Raji (cell line): ENCODE measurements around the gene HTR3C.

Experiments used
- POLR2A ChIP-seq: IDR thresholded peaks from 2 replicates; pipeline ENCODE4 v1.6.1; 2011; ENCODE audit warnings: low read depth, low read length, control low read depth; ENCODE audit not compliant: insufficient read depth

Gene HTR3C

GRCh38 chr3:184078851-184079250 is 26.0 kb downstream of the HTR3C start:
- TF ChIP-seq POLR2A, result no peak

GRCh38 chr3:184081116-184081830 is 28.4 kb downstream of the HTR3C start:
- no peak for TF ChIP-seq POLR2A

- no peak for TF ChIP-seq POLR2A
These were observed 29.2 kb downstream of the HTR3C start for GRCh38 chr3:184082034-184082433.

GRCh38 chr3:184082465-184082864 is 29.6 kb downstream of the HTR3C start:
- TF ChIP-seq POLR2A, result no peak

GRCh38 chr3:184085389-184085852 is 32.6 kb downstream of the HTR3C start:
- no peak for TF ChIP-seq POLR2A

GRCh38 chr3:184092199-184092598 is 39.4 kb downstream of the HTR3C start:
- no peak for TF ChIP-seq POLR2A

GRCh38 chr3:184096811-184097383 is 44.0 kb downstream of the HTR3C start, which contains the start of gene HTR3E:
Gene HTR3E, plus strand, starts transcription at chr3:184097064. Its CDS starts 466 bp downstream, at chr3:184097530.
- TF ChIP-seq POLR2A, result no peak

GRCh38 chr3:184097556-184097955 is 44.7 kb downstream of the HTR3C start:
- TF ChIP-seq POLR2A, result no peak

GRCh38 chr3:184099806-184100686 is 47.2 kb downstream of the HTR3C start:
- no peak for TF ChIP-seq POLR2A
